ENCODE measurements around the gene KYAT1.

GRCh38 chr9:128786681-128787601 lies 94.8 kb downstream of the KYAT1 start, which contains the start of gene TBC1D13:
- TF ChIP-seq CTCF (IDR thresholded peaks at IDR 0.05 in 8 of 11, conservative IDR thresholded peaks at IDR 0.05 in 3 of 11) (peak in 3 of 11 experiments; percentile 10 to 34 (median 21)), POLR2A (IDR thresholded peaks at IDR 0.05) (peak in 1 of 3 donors; percentile 47)

Data from spleen (tissue), 7 donors.